ENCODE data around the gene SP140.

Gene SP140

DNA sequence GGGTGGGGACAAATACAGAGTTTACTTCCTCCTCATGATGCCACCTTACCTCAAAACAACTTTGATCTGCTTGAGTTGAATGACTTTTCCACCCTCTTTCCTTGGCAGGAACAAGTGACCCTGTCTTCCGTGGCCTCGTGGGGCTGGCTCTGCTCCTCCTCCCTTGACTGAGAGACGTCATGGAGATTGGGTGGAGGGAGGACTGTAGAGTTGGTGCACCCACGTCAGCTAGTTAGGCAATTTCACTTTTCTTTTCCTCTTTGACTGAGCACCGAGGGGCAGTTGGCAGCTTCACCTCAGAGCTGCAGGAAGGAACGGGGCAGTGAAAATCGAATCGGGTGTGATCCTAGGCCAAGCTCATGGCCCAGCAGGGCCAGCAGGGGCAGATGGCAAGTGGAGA, at the start of gene SP140:
TSS of gene SP140 (plus strand) at position 251 of the 400 bp plus-strand sequence. CDS start at position 360, 109 bp downstream.
- TF ChIP-seq, protein P1, sequence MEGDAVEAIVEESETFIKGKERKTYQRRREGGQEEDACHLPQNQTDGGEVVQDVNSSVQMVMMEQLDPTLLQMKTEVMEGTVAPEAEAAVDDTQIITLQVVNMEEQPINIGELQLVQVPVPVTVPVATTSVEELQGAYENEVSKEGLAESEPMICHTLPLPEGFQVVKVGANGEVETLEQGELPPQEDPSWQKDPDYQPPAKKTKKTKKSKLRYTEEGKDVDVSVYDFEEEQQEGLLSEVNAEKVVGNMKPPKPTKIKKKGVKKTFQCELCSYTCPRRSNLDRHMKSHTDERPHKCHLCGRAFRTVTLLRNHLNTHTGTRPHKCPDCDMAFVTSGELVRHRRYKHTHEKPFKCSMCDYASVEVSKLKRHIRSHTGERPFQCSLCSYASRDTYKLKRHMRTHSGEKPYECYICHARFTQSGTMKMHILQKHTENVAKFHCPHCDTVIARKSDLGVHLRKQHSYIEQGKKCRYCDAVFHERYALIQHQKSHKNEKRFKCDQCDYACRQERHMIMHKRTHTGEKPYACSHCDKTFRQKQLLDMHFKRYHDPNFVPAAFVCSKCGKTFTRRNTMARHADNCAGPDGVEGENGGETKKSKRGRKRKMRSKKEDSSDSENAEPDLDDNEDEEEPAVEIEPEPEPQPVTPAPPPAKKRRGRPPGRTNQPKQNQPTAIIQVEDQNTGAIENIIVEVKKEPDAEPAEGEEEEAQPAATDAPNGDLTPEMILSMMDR (IDR thresholded peaks at IDR 0.05; ENCODE audit: insufficient read depth, low read length, missing control alignments): no peak
- ChIA-PET CTCF (no interaction called here), POLR2A (no interaction called here)
- no peak within 1 kb of the TSS for H3K4me3 ChIP-seq (ENCODE audit: low read depth, low read length)
- DNase-seq (ENCODE audit: low read depth, low spot score): no peak

DNA sequence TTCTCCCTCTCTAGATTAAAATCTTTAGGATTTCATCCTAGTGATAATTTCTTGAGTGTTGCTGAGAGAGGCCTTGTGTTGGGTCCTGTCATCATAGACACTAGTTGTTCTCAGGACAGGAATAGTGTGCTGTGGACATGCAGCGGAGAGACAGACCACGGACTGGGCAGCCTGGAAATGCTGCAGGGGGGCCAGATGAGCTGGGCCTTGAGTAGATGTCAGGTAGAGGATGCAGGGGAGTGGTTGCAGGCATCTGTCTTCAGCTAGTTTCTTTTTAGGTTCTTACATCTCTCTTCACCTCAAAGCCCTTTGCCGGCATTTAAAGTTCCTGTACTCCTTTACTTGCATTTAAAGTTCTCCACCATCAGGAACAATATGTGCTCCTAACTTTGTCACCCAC, 48.5 kb upstream of the SP140 start:
- H3K4me3 ChIP-seq (ENCODE audit: low read depth, low read length): no peak overlapping the region
- POLR2A ChIA-PET: no interaction called here
- DNase-seq (ENCODE audit: low read depth, low spot score): no peak
- TF ChIP-seq, protein P1 (IDR thresholded peaks at IDR 0.05; ENCODE audit: insufficient read depth, low read length, missing control alignments): no peak
- CTCF ChIA-PET: interaction anchor here (1.1 to 1.9 kb wide), 2 partner anchors 17 to 18 kb away, joined by 5 read pairs; no protein-coding TSS in a partner anchor

DNA sequence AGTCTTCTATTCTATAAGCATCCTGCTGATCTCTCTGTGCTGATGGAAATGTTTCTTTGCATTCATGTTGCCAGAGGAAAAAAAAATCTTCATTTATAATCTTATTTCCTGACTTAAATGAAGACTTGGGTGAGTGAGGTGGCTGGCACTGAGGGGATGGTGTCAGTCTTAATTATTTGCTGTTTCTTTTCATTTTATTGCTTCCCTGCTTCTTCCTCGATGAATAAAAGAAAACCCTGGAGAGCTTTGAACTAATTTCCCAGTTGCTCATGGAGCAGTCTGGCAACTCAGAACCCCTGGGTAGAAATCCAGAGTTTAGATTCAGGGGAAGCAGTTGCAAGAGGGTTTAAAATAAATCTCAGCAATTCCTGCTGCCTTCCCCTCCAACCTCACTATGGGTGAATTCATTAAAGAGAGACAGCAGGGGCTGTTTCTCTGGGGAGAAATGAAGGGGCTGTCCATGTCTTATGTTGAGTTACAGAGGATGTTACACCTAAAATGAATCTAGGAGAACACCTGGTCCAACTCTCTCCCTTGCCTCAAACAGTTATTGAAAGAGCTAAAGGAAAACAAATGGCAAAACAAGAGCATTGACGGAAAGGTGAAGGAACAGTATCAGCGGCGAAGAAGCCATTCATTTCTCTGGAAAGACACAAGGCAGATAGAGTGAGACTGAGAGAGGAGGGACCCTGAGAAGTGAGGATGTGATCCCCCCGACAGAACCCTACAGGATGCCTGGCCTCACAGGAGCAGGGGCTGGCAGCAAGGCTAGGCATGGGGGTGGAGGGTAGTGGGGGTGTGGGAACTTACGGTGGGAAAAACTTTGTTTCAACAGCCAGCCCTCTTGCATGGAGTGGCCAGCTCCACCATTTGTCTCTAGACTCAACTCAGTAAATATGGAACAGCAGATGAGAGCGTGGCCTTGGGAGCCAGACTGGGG, 46.7 kb upstream of the SP140 start:
- H3K4me3 ChIP-seq (ENCODE audit: low read depth, low read length): no peak overlapping the region
- TF ChIP-seq, protein P1 (IDR thresholded peaks at IDR 0.05; ENCODE audit: insufficient read depth, low read length, missing control alignments): no peak
- ChIA-PET POLR2A (no interaction called here), CTCF (no interaction called here)
- DNase-seq (ENCODE audit: low read depth, low spot score): no peak

DNA sequence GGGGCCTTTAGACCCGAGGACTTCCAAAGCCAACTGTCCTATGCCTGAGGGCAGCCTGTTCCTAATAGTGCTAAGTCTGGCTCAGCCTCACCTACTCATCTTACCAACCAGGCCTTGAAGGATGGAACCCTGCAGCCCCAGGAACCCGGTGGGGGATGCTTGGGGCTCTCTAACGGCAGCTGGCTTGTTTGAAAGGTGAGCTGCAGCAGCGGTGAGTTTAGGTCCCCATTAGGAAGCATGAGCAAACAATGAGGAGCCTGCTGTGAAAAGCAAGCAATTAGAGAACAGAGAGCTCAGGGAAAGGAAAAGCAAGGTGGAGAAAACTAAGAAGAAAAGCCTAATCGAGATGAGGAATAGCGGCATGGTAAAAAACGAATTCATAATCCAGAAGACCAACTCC, 45.6 kb upstream of the SP140 start:
- POLR2A ChIA-PET: no interaction called here
- H3K4me3 ChIP-seq (ENCODE audit: low read depth, low read length): no peak overlapping the region
- CTCF ChIA-PET: no interaction called here
- no peak for DNase-seq (ENCODE audit: low read depth, low spot score)
- TF ChIP-seq, protein P1 (IDR thresholded peaks at IDR 0.05; ENCODE audit: insufficient read depth, low read length, missing control alignments): no peak

DNA sequence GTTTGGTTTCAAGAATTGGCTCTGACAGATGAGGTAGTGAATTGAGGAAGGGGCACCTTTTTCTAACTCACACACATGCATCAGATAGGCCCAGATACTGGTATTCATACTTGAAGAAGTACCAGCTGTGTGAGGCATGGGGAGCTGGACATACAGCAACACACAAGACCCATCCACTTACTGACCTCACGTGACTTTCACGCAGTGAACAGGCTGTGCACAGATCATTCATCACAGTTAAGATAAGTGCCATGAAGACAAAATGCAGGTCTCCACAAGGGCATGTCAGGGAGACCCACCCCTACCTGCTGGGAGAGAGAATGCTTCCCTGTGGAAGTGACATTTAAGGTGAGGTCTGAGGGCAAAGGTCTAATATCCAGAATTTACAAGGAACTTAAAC, 44.3 kb upstream of the SP140 start:
- TF ChIP-seq, protein P1 (IDR thresholded peaks at IDR 0.05; ENCODE audit: insufficient read depth, low read length, missing control alignments): no peak
- POLR2A ChIA-PET: no interaction called here
- H3K4me3 ChIP-seq (ENCODE audit: low read depth, low read length): no peak overlapping the region
- no peak for DNase-seq (ENCODE audit: low read depth, low spot score)
- CTCF ChIA-PET: no interaction called here

DNA sequence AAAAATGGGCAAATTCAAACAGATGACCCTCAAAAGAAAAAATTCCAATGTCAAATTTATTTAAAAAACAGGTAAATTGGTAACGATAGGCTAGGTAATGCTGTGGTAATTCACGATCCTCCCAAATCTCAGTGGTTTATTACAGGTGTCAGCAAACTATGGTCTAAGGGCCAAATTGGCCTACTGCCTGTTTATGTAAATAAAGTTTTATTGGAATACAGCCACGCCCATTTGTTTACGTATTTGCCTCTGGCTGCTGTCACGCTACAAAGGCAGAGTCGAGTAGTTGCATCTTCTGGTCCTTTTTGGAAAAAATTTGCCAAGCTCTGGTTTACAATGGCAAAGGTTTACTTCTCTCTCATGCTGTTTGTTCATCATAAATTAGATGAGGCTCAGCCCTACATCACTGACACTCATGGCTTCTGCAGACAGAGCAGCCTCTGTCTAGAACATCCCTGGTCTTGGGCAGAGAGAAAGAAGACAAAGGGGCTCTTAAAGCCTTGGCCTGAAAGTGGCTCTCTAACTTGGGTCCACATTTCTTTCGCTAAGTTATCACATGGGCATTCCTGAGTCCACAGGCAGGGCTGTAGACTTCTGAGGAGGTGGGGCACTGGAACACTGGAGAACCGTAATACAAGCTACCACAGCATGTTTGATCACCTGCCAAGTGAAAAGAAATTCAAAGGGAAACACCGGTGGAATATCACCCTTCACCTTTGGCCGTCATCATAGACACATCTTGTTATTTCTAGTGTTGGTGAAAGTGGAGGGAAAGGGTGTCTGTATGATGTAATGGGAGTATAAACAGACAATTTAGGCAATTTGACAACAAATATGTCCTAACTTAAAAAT, 40.6 kb upstream of the SP140 start:
- ChIA-PET CTCF (no interaction called here), POLR2A (no interaction called here)
- no peak overlapping the region for H3K4me3 ChIP-seq (ENCODE audit: low read depth, low read length)
- TF ChIP-seq, protein P1 (IDR thresholded peaks at IDR 0.05; ENCODE audit: insufficient read depth, low read length, missing control alignments): no peak
- DNase-seq (ENCODE audit: low read depth, low spot score): no peak
